MM.1S (cell line): ENCODE results near the gene NXPH1.
A peak's percentile ranks its signal among the peaks of the same experiment; 100 is the strongest.

Source experiments
- DNase-seq: peaks from one replicate; pipeline ENCODE4 v3.0.0-alpha.2; 2015
- H2AFZ ChIP-seq: fragments of 300-600 bp; sonication (generic); 2 replicates; pipeline ENCODE4 v1.6.0; 2016; ENCODE audit warnings: antibody characterized with exemption, low read length
- H3F3A ChIP-seq: fragments of 300-600 bp; sonication (generic); 2 replicates; pipeline ENCODE4 v1.6.1; 2016; ENCODE audit warnings: mild to moderate bottlenecking, antibody characterized with exemption, low read length, moderate library complexity, mixed read lengths; ENCODE audit not compliant: insufficient read depth
- H3K27ac ChIP-seq: fragments of 300-600 bp; sonication (generic); 2 replicates; pipeline ENCODE4 v1.5.1; 2016; ENCODE audit warnings: mild to moderate bottlenecking, low read length
- H3K27me3 ChIP-seq: fragments of 300-600 bp; sonication (generic); replicated peaks from 2 replicates; pipeline ENCODE4 v1.6.0; 2016; ENCODE audit warnings: low read length; ENCODE audit not compliant: insufficient read depth
- H3K36me3 ChIP-seq: fragments of 300-600 bp; sonication (generic); replicated peaks from 2 replicates; pipeline ENCODE4 v1.6.1; 2016; ENCODE audit warnings: mild to moderate bottlenecking, low read length, mixed read lengths; ENCODE audit not compliant: insufficient read depth
- H3K4me1 ChIP-seq: fragments of 300-600 bp; sonication (generic); 2 replicates; pipeline ENCODE4 v1.6.1; 2016; ENCODE audit warnings: low read length, mixed read lengths
- H3K4me2 ChIP-seq: fragments of 300-600 bp; sonication (generic); 2 replicates; pipeline ENCODE4 v1.6.0; 2016; ENCODE audit warnings: low read depth, low read length
- H3K4me3 ChIP-seq: fragments of 300-600 bp; sonication (generic); 2 replicates; pipeline ENCODE4 v1.5.1; 2016; ENCODE audit warnings: low read length, mixed read lengths
- H3K79me2 ChIP-seq: fragments of 300-600 bp; sonication (generic); 2 replicates; pipeline ENCODE4 v1.6.1; 2016; ENCODE audit warnings: mixed run types, low read length, mixed read lengths
- H3K9ac ChIP-seq: fragments of 300-600 bp; sonication (generic); 2 replicates; pipeline ENCODE4 v1.6.1; 2016; ENCODE audit warnings: low read length, mixed read lengths
- H3K9me2 ChIP-seq: fragments of 300-600 bp; sonication (generic); replicated peaks from 2 replicates; pipeline ENCODE4 v1.6.1; 2016; ENCODE audit warnings: mild to moderate bottlenecking, low read length, mixed read lengths; ENCODE audit not compliant: insufficient read depth
- H3K9me3 ChIP-seq: fragments of 300-600 bp; sonication (generic); replicated peaks from 2 replicates; pipeline ENCODE4 v1.6.1; 2016; ENCODE audit warnings: mild to moderate bottlenecking, low read length, mixed read lengths; ENCODE audit not compliant: insufficient read depth
- H4K20me1 ChIP-seq: fragments of 300-600 bp; sonication (generic); 2 replicates; pipeline ENCODE4 v1.6.1; 2016; ENCODE audit warnings: mild to moderate bottlenecking, low read length, moderate library complexity, mixed read lengths; ENCODE audit not compliant: insufficient read depth
- EZH2 ChIP-seq: fragments of 300-600 bp; sonication (generic); optimal IDR thresholded peaks from 2 replicates; pipeline ENCODE3; 2017; ENCODE audit warnings: low read depth, mild to moderate bottlenecking, antibody characterized with exemption, low read length, mixed read lengths
- EZH2phosphoT487 ChIP-seq: fragments of 300-600 bp; sonication (generic); IDR thresholded peaks from 2 replicates; pipeline ENCODE4 v1.6.1; 2018; ENCODE audit warnings: antibody characterized with exemption, low read length
- TF ChIP-seq, protein P1 (sequence below): fragments of 300-600 bp; sonication (generic); IDR thresholded peaks from 2 replicates; pipeline ENCODE4 v1.5.1; 2016; ENCODE audit warnings: antibody characterized with exemption, low read length, mixed read lengths

NXPH1 gene

DNA sequence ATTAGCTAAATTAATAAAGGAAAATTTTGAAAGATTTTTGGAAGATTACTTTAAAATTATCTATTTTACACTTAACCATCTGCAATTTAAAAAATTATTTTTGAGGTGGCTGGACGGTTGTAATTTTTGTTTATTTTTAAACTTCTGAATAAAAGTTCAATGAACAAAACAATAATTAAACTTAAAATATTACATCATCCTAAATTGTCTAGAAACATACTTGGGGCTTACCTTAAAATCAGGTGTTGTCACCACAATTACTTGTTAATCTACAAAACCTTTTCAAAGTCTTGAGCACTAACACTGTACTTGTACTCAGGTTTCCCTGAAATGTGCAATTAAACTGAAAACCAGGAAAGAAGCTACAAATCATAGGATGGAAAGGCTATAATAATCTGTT lies 328.3 kb downstream of the NXPH1 start:
- no peaks in the 10 kb centered on the region for H4K20me1 ChIP-seq
- H3K4me2 ChIP-seq, result no peak overlapping the region
- H3K9me2 ChIP-seq, result no peaks in the 10 kb centered on the region
- no peaks in the 10 kb centered on the region for H3K79me2 ChIP-seq
- H3K27me3 ChIP-seq, result no peaks in the 10 kb centered on the region
- no peaks in the 10 kb centered on the region for H3F3A ChIP-seq
- no peak overlapping the region for H3K9ac ChIP-seq
- H3K4me3 ChIP-seq, result no peak overlapping the region
- H3K36me3 ChIP-seq, result no peaks in the 10 kb centered on the region
- H3K27ac ChIP-seq, result no peak overlapping the region
- H3K4me1 ChIP-seq, result no peaks in the 10 kb centered on the region
- DNase-seq, result no peak
- no peaks in the 10 kb centered on the region for H3K9me3 ChIP-seq
- H2AFZ ChIP-seq, result no peak overlapping the region
- TF ChIP-seq EZH2, result no peak
- TF ChIP-seq EZH2phosphoT487, result no peak
- TF ChIP-seq, protein P1, sequence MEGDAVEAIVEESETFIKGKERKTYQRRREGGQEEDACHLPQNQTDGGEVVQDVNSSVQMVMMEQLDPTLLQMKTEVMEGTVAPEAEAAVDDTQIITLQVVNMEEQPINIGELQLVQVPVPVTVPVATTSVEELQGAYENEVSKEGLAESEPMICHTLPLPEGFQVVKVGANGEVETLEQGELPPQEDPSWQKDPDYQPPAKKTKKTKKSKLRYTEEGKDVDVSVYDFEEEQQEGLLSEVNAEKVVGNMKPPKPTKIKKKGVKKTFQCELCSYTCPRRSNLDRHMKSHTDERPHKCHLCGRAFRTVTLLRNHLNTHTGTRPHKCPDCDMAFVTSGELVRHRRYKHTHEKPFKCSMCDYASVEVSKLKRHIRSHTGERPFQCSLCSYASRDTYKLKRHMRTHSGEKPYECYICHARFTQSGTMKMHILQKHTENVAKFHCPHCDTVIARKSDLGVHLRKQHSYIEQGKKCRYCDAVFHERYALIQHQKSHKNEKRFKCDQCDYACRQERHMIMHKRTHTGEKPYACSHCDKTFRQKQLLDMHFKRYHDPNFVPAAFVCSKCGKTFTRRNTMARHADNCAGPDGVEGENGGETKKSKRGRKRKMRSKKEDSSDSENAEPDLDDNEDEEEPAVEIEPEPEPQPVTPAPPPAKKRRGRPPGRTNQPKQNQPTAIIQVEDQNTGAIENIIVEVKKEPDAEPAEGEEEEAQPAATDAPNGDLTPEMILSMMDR, result no peak

DNA sequence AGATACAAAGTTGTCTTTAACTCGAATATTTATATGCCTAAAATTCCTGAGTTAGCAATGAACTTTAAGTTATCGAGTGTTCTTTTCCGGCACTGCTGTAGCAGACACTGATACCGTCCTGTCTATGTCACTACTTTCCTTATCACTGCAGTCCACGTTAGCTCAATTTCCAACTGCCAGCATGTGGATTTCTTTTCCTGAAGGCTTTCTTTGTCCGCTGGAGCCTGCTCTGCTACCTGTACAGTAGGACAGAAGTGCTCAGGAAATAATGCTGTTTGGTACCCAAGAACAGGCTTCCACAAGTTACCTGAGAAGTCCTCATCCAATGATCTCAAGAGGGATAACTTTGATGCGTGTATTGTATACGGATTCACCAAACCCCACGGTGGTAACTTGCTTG lies 329.4 kb downstream of the NXPH1 start:
- H3K4me1 ChIP-seq, result no peaks in the 10 kb centered on the region
- no peaks in the 10 kb centered on the region for H3K9me2 ChIP-seq
- H3K9me3 ChIP-seq, result no peaks in the 10 kb centered on the region
- H3K27ac ChIP-seq, result no peak overlapping the region
- no peaks in the 10 kb centered on the region for H3K36me3 ChIP-seq
- no peak overlapping the region for H3K9ac ChIP-seq
- DNase-seq, result no peak
- H3F3A ChIP-seq, result no peaks in the 10 kb centered on the region
- H2AFZ ChIP-seq, result no peak overlapping the region
- H3K79me2 ChIP-seq, result no peaks in the 10 kb centered on the region
- TF ChIP-seq, protein P1, result no peak
- TF ChIP-seq EZH2phosphoT487, result no peak
- TF ChIP-seq EZH2, result no peak
- no peak overlapping the region for H3K4me2 ChIP-seq
- H4K20me1 ChIP-seq, result no peaks in the 10 kb centered on the region
- H3K27me3 ChIP-seq, result no peaks in the 10 kb centered on the region
- H3K4me3 ChIP-seq, result no peak overlapping the region

DNA sequence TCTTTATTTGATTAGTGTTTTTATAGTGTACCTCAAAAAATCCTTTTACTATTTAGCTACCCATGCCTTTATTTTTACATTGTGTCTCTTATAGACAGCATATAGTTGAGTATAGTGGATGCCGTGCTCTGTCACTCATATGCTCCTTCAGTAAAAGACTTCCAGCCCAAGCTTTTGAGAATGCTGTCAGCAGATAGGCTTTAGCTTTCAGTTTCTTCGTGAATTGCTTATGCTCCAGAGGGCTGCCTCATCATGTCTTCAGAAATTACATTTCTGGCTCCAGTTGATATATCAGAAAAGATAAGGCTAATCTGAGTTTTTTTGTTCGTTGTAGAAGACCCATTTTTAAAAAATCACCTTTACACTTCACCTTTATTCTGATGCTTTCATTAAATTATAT lies 332.0 kb downstream of the NXPH1 start:
- H3K9me2 ChIP-seq, result no peaks in the 10 kb centered on the region
- no peaks in the 10 kb centered on the region for H3K9me3 ChIP-seq
- no peak overlapping the region for H3K4me3 ChIP-seq
- no peak overlapping the region for H3K9ac ChIP-seq
- H3F3A ChIP-seq, result no peaks in the 10 kb centered on the region
- DNase-seq, result peak; percentile 13
- TF ChIP-seq EZH2, result no peak
- no peak for TF ChIP-seq EZH2phosphoT487
- TF ChIP-seq, protein P1, result no peak
- no peak overlapping the region for H2AFZ ChIP-seq
- no peaks in the 10 kb centered on the region for H4K20me1 ChIP-seq
- H3K36me3 ChIP-seq, result no peaks in the 10 kb centered on the region
- H3K27me3 ChIP-seq, result no peaks in the 10 kb centered on the region
- H3K27ac ChIP-seq, result no peak overlapping the region
- no peaks in the 10 kb centered on the region for H3K4me1 ChIP-seq
- no peaks in the 10 kb centered on the region for H3K79me2 ChIP-seq
- H3K4me2 ChIP-seq, result no peak overlapping the region
